GM21737 (cell line): ENCODE data around the gene IGFBP1.
"Not testable (repeated sequence)": the region's sequence is repeated elsewhere in the genome, so short reads cannot be mapped to it uniquely, and the experiment has no call there.

ENCODE experiments used
- ATAC-seq: cut with Tn5 transposase; IDR thresholded peaks from one replicate; pipeline ENCODE4 v1.9.1; 2021; ENCODE audit warnings: mild to moderate bottlenecking, moderate library complexity; ENCODE audit not compliant: unreplicated experiment

Gene IGFBP1

GRCh38 chr7:45888185-45888992, at the start of gene IGFBP1:
Gene IGFBP1, plus strand, starts transcription at chr7:45888488. Its CDS starts 165 bp downstream, at chr7:45888653.
- no peak for ATAC-seq

GRCh38 chr7:45838852-45839251, 49.4 kb upstream of the IGFBP1 start:
- ATAC-seq: not testable (repeated sequence)

GRCh38 chr7:45841926-45842717, 46.2 kb upstream of the IGFBP1 start:
- ATAC-seq: not testable (repeated sequence)

DNA sequence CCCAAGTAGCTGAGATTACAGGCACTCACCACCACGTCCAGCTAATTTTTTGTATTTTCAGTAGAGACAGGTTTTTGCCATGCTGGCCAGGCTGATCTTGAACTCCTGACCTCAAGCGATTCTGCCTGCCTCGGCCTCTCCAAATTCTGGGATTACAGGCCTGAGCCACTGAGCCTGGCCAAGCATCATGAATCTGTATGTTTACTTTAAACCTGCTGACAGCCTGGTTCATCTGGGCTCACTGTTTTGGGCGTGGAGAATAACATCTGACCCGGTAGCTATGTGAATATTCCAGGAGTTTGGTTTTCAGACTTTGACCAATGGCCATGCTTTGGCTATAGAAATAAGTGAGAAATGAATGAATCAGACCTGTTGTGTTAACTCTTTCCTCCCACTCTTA, 41.8 kb upstream of the IGFBP1 start:
- not testable (repeated sequence) for ATAC-seq

DNA sequence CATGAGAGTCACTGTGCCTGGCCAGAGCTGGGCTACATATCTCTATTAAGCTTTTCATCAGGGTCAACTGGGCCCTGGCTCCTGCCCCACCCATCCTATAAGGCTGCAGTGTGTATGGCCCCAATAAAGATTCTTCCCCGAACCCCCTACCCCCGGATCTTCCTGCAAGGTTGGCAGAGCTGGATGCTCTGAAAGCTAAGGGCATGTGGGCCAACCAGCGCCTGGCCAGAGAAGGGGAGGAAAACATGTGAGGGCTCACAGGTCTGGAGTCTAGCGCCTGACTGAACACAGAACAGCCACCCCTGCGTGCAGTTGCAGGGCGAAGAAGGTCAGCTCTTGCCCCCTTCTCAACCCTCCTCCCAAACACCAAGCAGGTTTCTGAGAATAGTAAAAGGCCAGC, 39.6 kb upstream of the IGFBP1 start:
- not testable (repeated sequence) for ATAC-seq

DNA sequence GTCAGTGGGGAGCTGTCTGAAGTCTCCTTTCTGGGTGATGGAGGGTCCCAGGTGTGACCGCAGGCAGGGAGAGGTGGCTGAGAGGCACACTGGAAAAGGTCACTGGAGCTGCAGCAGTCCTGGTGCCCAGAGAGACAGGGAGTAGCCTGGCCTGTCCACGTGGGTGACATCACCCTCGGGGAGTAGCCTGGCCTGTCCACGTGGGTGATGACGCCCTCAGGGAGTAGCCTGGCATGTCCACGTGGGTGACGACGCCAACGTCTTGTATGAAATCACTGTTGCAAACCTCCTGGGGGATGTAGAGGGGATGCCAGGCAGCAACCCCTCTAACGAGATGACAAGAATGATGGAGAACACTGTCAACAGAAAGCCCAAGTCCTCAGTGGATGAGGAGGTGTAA, 35.3 kb upstream of the IGFBP1 start:
- not testable (repeated sequence) for ATAC-seq

DNA sequence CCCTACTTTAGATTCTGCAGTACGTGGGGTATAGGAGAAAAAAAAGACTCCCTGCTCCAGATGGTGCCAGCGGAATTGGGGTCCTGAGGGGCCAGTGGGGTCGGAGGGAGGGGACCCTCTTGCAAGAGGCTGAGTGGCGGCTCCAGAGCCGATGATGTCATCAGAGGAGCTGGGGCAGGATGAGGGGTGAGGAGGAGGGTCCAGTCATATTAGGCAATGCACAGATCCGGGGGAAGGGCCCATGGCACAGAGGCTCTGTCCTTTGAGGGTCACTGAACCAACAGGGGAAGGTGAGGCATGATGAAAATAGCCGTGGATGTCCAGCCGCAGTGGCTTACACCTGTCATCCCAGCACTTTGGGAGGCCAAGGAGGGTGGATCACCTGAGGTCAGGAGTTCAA, 34.8 kb upstream of the IGFBP1 start:
- ATAC-seq: not testable (repeated sequence)

DNA sequence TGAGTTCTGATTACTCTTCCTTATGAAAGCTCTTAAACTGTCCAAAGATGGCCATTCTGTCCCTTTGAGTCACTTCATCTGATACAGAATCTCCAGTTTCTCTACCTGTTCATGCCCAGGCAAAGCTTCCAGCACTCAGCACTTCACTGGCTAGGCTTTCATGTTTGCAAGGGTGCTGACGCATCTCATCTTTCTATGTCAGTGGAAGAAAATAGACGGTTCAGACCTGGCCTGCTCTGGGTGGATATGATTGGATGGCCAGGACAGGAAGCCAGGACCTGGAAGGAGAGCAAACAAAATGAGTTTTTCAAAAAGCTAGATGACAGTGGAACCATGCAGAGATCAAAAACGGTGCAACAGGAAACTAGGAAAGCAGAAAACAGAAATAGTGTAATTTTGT, 32.6 kb upstream of the IGFBP1 start:
- ATAC-seq: not testable (repeated sequence)

DNA sequence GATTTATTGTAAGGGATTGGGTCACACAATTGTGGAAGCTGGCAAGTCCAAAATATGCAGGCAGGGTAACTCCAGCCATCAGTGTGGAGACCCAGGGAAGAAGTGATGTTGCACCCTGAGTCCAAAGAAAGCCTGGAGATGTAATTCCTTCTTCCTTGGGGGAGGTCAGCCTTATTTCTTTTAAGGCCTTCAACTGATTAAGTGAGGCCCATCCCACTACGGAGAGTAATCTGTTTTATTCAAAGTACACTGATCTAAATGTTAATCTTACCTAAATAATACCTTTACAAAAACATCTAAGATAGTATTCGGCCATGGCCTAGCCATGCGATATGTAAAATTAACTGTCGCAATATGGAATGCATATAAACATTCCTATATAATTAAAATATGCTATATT, 31.4 kb upstream of the IGFBP1 start:
- ATAC-seq: not testable (repeated sequence)

GRCh38 chr7:45863715-45864114, 24.6 kb upstream of the IGFBP1 start:
- no peak for ATAC-seq

GRCh38 chr7:45865594-45866410, 22.5 kb upstream of the IGFBP1 start:
- no peak for ATAC-seq

DNA sequence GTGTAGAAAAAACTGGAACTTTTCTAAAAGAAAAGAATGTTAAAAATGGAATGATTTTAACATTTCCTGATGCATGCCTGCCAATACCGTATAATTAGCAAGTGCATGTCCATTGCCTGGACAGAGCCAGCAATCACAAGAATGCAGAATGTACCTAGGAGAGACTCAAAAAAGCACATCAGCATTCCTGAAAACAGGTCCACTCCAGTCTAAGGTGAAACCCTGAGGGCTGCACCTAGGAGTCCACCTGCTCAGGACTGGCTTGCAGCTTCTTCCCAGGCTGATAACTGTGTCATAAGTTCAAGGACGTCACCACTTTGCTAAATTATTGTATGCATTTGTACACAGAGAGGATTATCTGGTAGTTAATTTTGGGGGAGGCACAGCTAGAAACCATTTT, 20.8 kb upstream of the IGFBP1 start:
- ATAC-seq: no peak

- no peak for ATAC-seq
Measured at GRCh38 chr7:45869426-45869825, 18.9 kb upstream of the IGFBP1 start.

DNA sequence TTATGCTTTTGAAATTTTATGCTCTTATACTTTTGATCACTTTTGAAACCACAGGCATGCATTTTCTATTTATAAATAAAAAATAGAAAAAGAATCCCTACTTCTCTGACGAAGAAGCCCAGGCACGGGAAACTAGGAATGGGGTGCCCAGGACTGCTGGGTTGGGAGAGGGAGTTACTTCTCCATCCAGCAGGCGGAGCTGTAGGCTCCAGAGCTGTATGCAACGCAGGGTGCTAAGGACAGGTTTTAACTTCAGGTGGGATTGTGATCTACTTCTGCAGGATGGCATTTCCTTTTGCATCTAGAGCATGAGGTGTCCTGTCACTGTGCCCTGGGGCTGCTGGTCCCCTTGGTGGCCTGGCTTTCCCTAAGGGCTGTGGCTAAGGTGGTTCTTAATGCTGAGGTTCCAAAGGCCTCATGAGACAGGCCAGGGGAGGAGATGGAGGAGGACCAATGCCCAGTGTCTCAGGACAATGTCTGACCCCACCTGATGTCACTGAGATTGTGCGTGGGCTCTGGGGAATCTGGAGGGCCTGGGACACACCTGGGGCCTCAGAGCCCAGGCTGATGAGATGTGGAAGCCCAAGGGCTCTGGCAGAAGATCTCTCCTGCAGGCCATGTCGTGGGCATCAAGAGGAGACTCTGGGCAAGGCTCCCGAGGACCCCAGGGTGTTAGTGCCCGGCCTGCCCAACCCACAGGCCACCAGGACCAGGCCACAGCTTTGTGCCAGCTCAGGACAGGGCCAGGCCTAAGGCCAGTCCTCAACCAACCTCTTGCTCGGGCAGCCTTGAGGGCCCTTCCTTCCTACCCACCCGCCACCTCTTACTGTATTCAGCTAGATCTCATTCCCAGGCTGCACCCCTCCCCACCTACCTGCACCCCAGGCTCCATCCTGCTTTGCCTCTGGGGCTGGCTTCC, 15.9 kb upstream of the IGFBP1 start:
- no peak for ATAC-seq

DNA sequence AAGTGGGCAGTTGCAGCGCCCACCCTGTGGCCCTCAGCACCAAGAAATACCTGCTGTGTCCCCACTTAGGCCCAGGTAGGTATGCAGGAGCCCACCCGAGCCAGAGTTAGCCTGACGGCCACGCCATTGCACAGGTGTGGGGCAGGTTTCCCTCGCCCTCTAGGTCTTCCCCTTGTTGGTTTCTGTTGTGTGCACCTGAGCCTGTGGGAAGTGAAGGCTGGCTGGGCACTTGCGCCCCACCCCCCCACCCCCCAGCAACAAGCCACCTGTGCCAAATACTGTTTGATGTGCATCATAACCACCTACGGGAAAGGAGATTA, 15.3 kb upstream of the IGFBP1 start, which contains the start of gene CCDC201:
Gene CCDC201 (minus strand): TSS at position 48 of the 320 bp plus-strand sequence. CDS start 75 bp downstream, outside the sequence.
- no peak for ATAC-seq

DNA sequence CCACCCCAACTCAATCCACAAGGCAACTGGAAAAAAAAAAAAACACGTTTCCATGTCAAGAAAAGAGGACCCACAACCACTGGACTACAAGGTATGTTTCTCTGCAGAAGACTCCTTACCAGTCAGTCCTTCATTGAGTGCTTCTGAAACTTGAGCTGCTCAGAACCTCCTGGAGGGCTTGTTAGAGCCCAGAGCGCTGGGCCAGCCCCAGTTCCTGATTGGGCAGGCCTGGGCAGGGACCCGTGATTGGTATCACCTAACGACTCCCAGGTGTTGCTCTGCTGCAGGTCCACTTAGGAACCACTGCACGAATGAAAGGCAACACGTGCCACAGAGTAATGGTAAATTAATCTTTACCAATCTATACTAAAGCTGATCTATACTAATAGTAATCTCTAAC, 14.9 kb upstream of the IGFBP1 start:
- no peak for ATAC-seq

GRCh38 chr7:45874408-45875131, 13.7 kb upstream of the IGFBP1 start:
- no peak for ATAC-seq

DNA sequence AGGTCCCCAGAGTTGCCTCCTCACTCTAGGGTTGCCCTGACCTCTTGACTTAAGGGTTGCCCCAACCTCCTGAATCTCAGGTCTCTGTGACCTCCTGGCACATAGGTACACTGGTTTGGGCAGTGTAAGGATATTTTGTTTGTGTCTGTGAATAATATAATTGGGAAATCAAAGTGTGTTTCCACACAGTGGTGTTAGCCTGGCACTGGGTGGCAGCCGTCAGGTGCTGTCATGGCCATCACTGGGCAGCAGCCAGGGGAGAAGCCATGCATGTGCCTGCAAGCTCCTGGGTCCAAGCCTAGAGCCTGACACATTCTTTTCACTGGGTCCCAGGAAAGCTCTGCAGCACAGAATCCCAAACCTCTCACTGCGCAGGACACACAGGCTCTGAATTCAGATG, 11.8 kb upstream of the IGFBP1 start:
- no peak for ATAC-seq

GRCh38 chr7:45878457-45879144, 9.7 kb upstream of the IGFBP1 start:
- no peak for ATAC-seq
